Choroid plexus epithelial cell (primary cell): ENCODE measurements around the gene LCE2C.
"Not testable (repeated sequence)": the region's sequence is repeated elsewhere in the genome, so short reads cannot be mapped to it uniquely, and the experiment has no call there.

Experiments
- DNase-seq: peaks from one replicate; pipeline ENCODE4 v3.0.0-alpha.2; 2010; ENCODE audit warnings: low read depth
- H3K4me3 ChIP-seq: 2 replicates; pipeline ENCODE4 v1.5.1; 2011; ENCODE audit warnings: low read depth, mild to moderate bottlenecking, control low read depth, low read length, moderate library complexity
- CTCF ChIP-seq: conservative IDR thresholded peaks from 2 replicates; pipeline ENCODE4 v1.5.1; 2011; ENCODE audit warnings: low read depth, mild to moderate bottlenecking, control low read depth, inconsistent platforms, low read length, moderate library complexity

LCE2C gene

GRCh38 chr1:152679459-152679858, 4.4 kb downstream of the LCE2C start:
- DNase-seq = no peak
- TF ChIP-seq CTCF = no peak
- no peak overlapping the region for H3K4me3 ChIP-seq

- no peak for TF ChIP-seq CTCF
- no peak overlapping the region for H3K4me3 ChIP-seq
These were observed 6.5 kb downstream of the LCE2C start for GRCh38 chr1:152681616-152682015.

DNA sequence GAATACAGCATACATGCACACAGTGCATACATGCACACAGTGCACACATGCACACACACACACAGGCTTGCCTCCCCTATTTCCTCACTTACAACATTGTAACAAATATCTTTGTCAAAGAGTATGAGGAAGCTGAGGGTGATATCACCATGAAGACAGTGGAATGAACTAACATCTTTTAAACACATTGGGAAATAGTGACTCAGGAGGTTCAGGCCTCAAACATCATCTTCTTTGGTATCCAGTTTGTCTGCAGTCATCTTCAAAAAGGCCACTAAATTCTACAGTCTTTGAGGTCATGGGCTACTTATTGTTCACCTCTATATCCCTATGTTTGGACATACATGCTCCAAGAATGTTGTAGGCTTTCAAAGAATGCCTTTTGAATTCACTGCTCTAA, 8.8 kb downstream of the LCE2C start:
- H3K4me3 ChIP-seq = no peak overlapping the region
- no peak for TF ChIP-seq CTCF
- DNase-seq = no peak

More at GRCh38 chr1:152681616-152682015, 6.5 kb downstream of the LCE2C start:
- no peak for DNase-seq

DNA sequence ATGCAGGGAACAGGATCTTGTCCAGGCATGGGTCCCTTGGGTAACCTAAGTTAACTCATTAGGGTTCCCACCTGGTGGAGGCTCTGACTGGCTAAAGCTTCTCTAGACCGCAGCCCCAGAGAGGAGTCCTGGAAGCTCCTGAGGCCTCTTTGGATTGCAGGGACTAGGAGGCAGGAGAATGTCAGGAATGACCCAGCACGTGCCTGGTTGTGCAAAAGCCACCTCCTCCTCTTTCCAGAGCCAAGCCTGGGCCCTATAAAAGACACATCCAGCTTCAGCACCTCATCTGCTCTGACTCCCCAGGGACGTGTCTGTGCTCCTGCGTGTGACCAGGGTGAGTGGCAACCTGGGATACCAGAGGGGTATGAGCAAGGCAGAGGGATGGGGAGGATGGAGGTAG, 10.7 kb downstream of the LCE2C start, which contains the start of gene LCE2B:
TSS of gene LCE2B (plus strand) at position 301 of the 400 bp plus-strand sequence. CDS start 721 bp downstream, outside the sequence.
- not testable (repeated sequence) for DNase-seq, H3K4me3 ChIP-seq

- no peak within 1 kb of the TSS for H3K4me3 ChIP-seq
- no peak for TF ChIP-seq CTCF
- no peak for DNase-seq
These were observed 22.9 kb downstream of the LCE2C start, which contains the start of gene LCE2A for GRCh38 chr1:152697701-152698600. Gene LCE2A (plus strand): TSS chr1:152698345. CDS start chr1:152698902, 557 bp downstream.

GRCh38 chr1:152699746-152700145, 24.7 kb downstream of the LCE2C start:
- TF ChIP-seq CTCF = no peak
- no peak for DNase-seq
- H3K4me3 ChIP-seq = no peak overlapping the region

GRCh38 chr1:152707860-152708259, 32.8 kb downstream of the LCE2C start, which contains the start of gene LCE4A:
Gene LCE4A (plus strand): TSS chr1:152708160. CDS start chr1:152709076, 916 bp downstream.
- DNase-seq = no peak
- TF ChIP-seq CTCF = no peak
- H3K4me3 ChIP-seq = no peak within 1 kb of the TSS
